8988T (cell line): ENCODE measurements around the gene POLR2C.

Experiments
- DNase-seq: peaks from one replicate; pipeline ENCODE4 v3.0.0; 2011

Gene POLR2C

GRCh38 chr16:57504491-57504890 is 42.0 kb downstream of the POLR2C start:
- DNase-seq = no peak

GRCh38 chr16:57505169-57505568 is 42.7 kb downstream of the POLR2C start:
- DNase-seq = no peak

GRCh38 chr16:57507136-57508034 is 44.9 kb downstream of the POLR2C start:
- DNase-seq = no peak

- DNase-seq = no peak
Measured at GRCh38 chr16:57508035-57508425, 45.6 kb downstream of the POLR2C start.

- no peak for DNase-seq
Measured at GRCh38 chr16:57509231-57509923, 46.9 kb downstream of the POLR2C start.

GRCh38 chr16:57510016-57510871 is 47.8 kb downstream of the POLR2C start:
- DNase-seq = no peak

GRCh38 chr16:57512296-57513001 is 50.0 kb downstream of the POLR2C start:
- no peak for DNase-seq

GRCh38 chr16:57513371-57514102 is 51.1 kb downstream of the POLR2C start:
- no peak for DNase-seq

- DNase-seq = no peak
Measured at GRCh38 chr16:57514371-57514770, 51.9 kb downstream of the POLR2C start.

GRCh38 chr16:57514791-57515600 is 52.5 kb downstream of the POLR2C start:
- DNase-seq = no peak

- DNase-seq = no peak
Measured at GRCh38 chr16:57516176-57516725, 53.8 kb downstream of the POLR2C start.

GRCh38 chr16:57516773-57517172 is 54.3 kb downstream of the POLR2C start:
- DNase-seq = no peak

- DNase-seq = no peak
Measured at GRCh38 chr16:57517397-57518367, 55.2 kb downstream of the POLR2C start.

- no peak for DNase-seq
Measured at GRCh38 chr16:57518520-57518919, 56.0 kb downstream of the POLR2C start.

GRCh38 chr16:57518922-57519321 is 56.4 kb downstream of the POLR2C start:
- no peak for DNase-seq

- peak; percentile 99 for DNase-seq
Measured at GRCh38 chr16:57519796-57520360, 57.4 kb downstream of the POLR2C start.
